HG03066 (cell line): Measurements from ENCODE around the gene WDHD1.
"Not testable (repeated sequence)": the region's sequence is repeated elsewhere in the genome, so short reads cannot be mapped to it uniquely, and the experiment has no call there.

ENCODE experiments used
- ATAC-seq: cut with Tn5 transposase; IDR thresholded peaks from one replicate; pipeline ENCODE4 v1.9.1; 2021; ENCODE audit warnings: low read depth; ENCODE audit not compliant: unreplicated experiment

WDHD1 gene

GRCh38 chr14:55051165-55051422 is 24.2 kb upstream of the WDHD1 start:
- ATAC-seq, result peak; percentile 32

- no peak for ATAC-seq
These were observed 22.1 kb upstream of the WDHD1 start for GRCh38 chr14:55048900-55049436.

GRCh38 chr14:55047301-55048053 is 20.6 kb upstream of the WDHD1 start:
- no peak for ATAC-seq

GRCh38 chr14:55045087-55045486 is 18.2 kb upstream of the WDHD1 start:
- ATAC-seq, result no peak

GRCh38 chr14:55043528-55043927 is 16.6 kb upstream of the WDHD1 start:
- no peak for ATAC-seq

- no peak for ATAC-seq
These were observed 11.8 kb upstream of the WDHD1 start for GRCh38 chr14:55038708-55039107.

GRCh38 chr14:55037995-55038394 is 11.1 kb upstream of the WDHD1 start:
- not testable (repeated sequence) for ATAC-seq

GRCh38 chr14:55031190-55031589 is 4.3 kb upstream of the WDHD1 start:
- no peak for ATAC-seq

GRCh38 chr14:55028476-55028875 is 1.6 kb upstream of the WDHD1 start:
- ATAC-seq, result no peak

- ATAC-seq, result no peak
These were observed 1.2 kb upstream of the WDHD1 start for GRCh38 chr14:55028066-55028465.

- ATAC-seq, result no peak
These were observed 482 bp downstream of the WDHD1 start for GRCh38 chr14:55026441-55026792.

- ATAC-seq, result no peak
These were observed 951 bp downstream of the WDHD1 start for GRCh38 chr14:55025948-55026347.

GRCh38 chr14:55024365-55024764 is 2.5 kb downstream of the WDHD1 start:
- ATAC-seq, result not testable (repeated sequence)

- no peak for ATAC-seq
These were observed 6.8 kb downstream of the WDHD1 start for GRCh38 chr14:55019968-55020554.

- ATAC-seq, result no peak
These were observed 11.9 kb downstream of the WDHD1 start for GRCh38 chr14:55015006-55015405.

- no peak for ATAC-seq
These were observed 21.8 kb downstream of the WDHD1 start for GRCh38 chr14:55005071-55005470.

- no peak for ATAC-seq
These were observed 26.5 kb downstream of the WDHD1 start for GRCh38 chr14:55000381-55000780.

- ATAC-seq, result no peak
These were observed 41.7 kb downstream of the WDHD1 start for GRCh38 chr14:54985156-54985555.

GRCh38 chr14:54981698-54982097 is 45.2 kb downstream of the WDHD1 start:
- ATAC-seq, result no peak

- ATAC-seq, result no peak
These were observed 47.9 kb downstream of the WDHD1 start for GRCh38 chr14:54979039-54979438.

GRCh38 chr14:54976316-54976715 is 50.6 kb downstream of the WDHD1 start:
- ATAC-seq, result no peak

GRCh38 chr14:54975856-54976255 is 51.0 kb downstream of the WDHD1 start:
- no peak for ATAC-seq
